ENCODE data around the gene STMN1.
"Not testable (repeated sequence)": the region's sequence is repeated elsewhere in the genome, so short reads cannot be mapped to it uniquely, and the experiment has no call there.

Gene STMN1

DNA sequence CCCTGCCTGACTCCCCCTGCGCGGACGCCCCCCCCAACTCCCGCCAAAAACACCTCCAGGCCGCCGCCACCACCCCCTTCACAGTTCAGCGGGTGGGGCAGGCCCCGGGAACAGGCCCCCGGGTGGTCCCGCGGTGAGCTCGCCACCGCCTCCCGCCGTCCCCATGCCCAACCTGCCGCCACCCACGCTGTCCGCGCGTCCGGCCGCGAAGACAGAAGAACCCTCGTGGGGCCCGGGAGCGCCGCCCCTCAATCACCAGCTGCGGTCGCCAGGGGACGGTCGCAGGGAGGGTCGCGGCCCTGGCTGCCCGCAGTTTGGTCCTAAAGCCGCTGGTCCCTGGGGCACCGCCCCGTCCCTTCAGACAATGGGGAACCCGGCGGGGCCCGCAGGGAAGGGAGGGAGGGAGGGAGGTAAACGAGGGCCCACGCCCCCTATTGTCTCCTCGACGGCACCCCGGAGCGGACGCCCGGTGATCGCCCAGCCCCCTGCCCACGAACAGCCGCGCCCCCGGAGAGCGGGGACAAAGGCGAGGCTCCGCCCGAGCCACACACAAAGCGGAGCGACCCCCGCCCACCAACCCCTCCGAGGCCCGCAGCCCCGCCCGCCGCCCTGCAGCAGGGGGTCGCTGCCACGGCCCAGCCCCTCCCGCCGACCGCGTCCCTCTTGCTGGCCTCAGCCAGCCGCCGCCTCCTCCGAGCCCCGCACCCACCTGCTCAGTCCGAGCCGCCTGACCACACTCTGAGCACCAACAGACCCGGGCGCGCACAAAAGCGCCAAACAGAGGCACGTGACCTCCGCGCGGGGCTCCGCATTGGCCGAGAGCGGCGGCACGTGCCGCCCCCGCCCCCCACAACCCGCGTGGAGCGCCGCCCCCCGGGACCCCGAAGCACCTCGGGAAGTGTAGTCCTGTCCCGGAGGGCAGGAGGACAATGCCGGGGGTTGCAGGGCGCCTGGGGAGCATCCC lies at the start of gene STMN1:
TSS of gene STMN1 (minus strand) at position 740 of the 964 bp plus-strand sequence. CDS start 1,743 bp downstream, outside the sequence.
- DNase-seq = peak; percentile 69 to 88 (median 81)

DNA sequence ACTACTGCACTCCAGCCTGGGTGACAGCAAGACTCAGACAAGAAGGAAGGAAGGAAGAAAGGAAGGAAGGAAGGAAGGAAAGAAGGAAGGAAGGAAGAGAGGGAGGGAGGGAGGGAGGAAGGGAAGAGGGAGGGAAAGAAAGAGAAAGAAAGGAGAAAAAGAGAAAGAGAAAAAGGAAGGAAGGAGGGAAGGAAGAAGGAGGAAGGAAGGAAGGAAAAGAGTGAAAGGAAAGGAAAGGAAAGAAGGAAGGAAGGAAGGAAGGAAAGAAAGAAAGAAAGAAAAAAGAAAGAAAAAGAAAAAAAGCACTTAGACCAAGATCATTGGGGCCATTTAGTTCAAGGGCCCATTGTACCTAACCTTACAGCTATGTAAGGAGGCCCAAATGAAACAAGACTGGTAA lies 49.3 kb upstream of the STMN1 start:
- DNase-seq = no peak

DNA sequence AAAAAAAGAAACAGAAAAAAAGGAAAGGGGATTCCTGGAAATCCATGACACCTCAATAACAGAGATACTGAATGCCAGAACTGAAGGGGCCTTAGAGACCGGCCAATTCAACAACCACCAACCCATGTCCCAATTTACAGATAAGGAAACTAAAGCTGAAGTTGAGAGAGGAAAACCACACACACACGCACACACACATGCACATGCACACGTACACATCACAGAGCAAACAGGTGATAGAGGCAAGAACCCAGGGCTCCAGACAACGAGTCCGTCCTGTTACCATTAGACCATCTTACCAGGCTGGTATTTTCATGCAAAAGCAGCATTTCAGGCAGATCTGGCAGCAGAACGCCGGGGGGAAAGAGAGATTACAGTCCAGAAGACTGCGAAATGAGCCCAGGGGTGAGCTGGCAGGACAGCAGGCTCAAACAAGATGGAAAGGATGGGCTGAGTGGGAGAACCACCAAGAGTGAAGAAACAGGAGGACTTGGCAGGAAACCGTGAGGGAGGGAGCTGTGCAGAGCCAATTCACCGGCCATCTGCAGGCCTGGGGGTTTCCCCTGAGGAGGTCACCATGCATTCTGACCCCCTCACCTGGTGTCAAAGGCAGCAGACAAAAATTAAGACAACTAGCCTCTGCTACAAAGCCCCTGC lies 48.2 kb upstream of the STMN1 start:
- DNase-seq = no peak

DNA sequence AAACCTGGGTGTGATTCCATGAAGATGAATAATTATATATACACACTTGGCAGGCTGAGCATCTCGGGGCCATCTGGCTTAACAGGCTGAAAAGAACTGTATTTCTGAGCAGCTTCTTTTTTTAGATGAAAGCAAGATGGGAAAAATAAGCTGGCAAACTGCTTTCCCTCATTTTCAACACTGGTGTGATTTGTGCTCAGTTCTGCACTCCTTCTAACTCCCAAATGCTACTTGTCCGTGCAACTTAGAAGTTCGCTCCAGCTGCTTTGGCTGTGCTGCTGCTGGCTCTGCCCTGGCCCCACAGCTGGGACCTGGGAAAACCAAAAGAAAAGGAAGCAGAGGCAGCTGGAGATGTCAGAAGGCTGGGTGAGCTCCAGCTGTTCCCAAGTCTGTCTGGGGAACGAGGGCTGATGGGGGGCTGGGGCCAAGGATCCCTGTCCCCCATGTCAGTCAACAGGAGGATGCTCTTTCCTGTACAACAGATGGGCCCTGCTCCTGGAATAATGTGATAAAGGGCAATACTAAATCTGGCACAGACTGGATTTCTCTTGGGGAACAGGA lies 46.7 kb upstream of the STMN1 start:
- DNase-seq = no peak

DNA sequence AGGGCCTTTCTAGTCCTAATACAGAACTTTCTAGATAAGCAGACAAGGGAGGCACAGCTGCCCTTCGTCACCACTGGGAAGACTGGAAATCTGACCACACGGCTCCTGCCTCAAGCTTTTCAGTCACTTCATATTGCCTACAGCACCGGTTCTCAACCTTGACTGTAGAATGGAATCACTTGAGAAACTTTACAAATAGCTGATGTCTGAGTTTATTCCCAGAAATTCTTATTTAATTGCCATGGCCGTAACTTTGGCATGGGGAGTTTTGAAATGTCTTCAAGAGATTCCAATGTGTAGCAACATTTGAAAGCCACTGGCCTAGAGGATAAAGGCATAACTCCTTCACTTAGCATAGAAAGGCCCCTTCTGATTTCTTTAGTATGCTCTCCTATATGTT lies 42.4 kb upstream of the STMN1 start:
- DNase-seq = no peak

DNA sequence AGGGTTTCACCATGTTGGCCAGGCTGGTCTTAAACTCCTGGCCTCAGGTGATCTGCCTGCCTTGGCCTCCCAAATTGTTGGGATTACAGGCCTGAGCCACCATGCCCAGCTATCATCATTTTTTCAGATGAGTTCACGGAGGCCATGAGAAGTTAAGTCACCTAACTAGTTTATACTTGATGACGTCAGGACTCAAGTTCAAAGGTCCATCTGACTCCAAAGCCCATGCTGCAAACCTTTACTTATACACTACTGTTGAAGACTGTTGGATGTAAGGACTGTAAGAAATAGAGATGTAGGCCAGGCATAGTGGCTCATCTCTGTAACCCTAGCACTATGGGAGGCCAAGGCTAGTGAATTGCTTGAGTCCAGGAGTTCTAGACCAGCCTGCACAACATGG lies 40.8 kb upstream of the STMN1 start:
- DNase-seq = no peak

DNA sequence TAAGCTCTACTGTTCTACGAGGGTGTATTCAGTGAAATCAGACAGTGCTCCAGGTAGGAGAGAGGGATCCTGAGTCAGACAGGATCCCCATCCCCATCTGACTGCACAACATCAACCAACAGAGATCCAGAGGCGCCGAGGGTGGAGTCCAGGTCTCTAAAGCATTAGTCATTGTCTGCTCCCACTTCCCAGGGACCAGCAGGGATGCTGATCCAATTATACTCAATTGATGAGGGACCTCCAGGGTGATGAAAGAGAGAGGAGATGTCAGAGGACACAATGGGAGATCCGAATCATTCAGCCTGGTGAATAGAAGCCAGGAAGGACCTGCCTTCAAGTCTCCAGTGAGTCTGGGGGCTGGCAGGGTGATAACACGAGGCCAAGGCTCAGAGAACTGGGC lies 39.5 kb upstream of the STMN1 start:
- no peak for DNase-seq

DNA sequence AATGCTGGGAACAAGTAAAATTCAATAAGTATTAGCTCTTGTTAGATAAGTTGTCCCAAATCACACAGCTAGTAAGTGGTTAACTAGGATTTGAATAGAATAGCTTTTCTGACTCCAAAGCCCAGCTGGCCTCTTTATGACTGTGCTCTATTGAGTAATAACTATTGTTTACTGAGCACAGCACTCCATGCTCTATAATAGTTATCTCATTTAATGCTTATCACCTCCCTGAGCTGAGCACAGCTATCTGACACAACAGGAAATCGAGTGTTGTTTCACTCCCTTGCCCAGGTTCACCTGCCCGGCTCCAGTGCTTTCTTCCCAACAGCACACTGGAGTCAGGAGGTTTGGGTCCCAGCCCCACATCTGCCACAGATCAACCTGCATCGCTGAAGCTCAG lies 38.8 kb upstream of the STMN1 start:
- no peak for DNase-seq

DNA sequence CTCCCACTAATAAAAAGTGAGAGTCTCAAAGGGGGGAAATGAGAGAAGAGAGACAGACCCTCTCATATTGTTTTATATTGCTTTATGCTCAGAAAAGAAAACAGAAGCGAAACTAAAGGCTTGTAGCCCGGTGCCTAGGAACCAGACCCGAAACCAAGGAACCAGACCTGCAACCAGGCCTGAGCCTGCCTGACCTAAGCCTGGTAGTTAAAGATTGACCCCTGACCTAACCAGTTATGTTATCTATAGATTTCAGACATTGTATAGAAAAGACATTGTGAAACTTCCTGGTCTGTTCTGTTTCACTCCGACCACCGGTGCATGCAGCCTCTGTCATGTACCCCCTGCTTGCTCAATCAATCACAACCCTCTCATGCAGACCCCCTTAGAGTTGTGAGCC lies 37.3 kb upstream of the STMN1 start:
- DNase-seq = not testable (repeated sequence)

DNA sequence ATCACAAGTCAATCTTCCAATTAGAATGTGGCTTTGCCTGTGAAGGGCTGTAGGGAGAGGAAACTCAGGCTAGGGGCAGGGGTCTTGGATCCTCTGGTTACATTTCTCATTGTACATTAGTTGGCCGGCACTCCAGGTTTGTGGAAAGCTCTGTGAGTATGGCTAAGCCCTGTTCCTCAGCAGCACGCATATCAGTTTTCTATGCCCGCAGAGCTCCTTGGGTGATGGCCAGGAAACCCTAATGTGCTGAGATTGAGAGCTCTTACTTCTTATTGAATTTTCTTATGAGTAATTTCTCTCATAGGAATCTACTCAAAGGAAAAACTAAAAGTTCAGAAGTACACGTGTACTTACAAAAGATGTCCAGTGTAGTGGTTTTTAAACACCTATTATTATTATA lies 30.7 kb upstream of the STMN1 start:
- DNase-seq = no peak

DNA sequence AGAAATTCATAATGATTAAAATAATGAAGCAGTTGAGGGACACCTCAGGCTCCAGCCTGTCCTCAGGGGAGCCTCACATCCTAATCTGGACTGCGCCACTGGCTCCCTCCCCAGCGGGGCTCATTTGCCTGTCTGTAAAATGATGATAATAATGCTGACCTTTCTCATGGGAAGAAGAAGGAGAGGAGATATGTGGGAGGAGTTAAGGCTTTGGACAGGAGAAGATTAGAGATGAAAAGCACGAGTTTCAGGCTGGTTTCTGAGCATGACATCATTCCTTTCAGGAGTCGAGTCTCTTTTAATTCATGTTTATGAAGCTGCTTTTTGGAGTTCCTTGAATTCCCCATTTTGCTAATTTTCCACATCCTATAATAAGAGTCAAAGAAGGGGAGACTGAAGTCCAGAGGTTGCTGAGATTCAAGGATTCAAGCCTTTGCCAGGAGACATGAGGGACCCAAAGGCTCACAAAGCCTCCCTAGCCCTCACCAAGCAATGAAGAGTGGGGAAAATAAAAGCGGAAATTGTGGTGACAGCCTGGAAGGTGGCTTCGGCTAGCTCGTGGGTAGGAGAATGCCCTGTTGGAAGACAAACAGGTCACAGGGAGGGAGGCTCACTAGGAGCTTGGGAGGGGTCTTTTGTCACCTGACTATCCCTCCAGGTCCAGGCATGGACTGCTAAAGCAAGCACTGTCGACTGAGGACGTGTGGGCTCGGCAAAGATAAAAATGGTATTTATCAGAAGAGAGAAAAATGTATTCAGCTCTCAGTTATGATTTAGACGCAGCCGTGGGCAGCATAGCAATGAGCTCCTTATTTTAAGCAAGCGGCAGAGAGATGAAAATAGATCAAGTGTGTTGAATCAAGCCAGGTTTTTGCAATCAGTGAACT lies 27.5 kb upstream of the STMN1 start:
- no peak for DNase-seq

DNA sequence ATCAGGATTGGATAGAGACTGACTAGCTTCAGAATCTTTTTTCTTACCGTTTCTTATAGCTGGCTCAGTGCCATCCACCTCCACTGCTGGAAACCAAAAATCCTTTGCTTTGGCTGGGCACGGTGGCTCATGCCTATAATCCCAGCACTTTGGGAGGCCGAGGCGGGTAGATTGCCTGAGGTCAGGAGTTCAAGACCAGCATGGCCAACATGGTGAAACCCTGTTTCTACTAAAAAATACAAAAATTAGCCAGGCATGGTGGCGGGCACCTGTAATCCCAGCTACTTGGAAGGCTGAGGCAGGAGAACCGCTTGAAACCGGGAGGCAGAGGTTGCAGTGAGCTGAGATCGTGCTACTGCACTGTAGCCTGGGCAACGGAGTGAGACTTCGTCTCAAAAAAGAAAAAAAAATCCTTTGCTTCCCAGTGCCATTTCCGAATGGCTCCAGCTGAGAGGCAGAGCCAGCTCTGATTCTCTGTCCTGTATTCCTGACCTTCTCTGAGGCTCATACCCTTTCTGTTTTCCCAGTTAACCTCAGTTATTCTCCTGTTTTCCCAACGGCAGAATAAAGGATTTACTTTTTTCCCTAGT lies 26.7 kb upstream of the STMN1 start:
- DNase-seq = not testable (repeated sequence)

DNA sequence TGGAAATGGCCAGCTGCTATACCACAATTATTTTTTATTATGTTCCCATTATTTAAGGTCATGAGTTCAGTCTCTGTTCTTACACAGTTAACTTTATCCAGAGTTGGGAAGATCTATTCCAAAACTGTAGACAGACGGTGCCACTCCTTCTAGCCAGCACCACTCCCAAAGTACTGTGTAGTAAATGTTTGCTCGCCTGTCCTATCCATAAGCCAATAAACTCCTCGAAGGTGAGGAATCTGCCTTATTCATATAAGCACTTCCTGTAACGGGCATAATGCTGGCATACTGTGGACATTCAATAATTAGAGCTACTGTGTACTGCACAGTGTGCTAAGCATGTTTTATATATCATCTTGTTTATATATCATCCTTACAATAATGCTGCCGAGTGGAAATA lies 26.1 kb upstream of the STMN1 start:
- no peak for DNase-seq

DNA sequence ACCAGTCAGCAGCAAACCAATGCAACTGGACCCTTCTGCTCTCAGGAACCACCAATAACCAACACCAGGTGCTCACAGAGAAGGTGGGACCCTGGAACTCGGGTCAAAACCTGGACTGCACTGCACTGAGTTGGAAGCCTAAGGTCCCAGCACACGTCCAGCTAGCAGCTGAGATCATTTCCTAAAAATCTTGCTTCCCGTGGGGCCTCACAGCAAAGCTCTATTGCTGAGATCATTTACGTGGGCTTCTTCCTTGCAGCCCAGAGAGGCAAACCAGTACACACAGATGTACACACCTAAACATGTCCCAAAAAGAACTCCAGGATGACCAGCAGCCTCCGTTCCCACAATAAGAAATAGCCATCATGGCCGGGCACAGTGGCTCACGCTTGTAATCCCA lies 22.8 kb upstream of the STMN1 start:
- DNase-seq = no peak

DNA sequence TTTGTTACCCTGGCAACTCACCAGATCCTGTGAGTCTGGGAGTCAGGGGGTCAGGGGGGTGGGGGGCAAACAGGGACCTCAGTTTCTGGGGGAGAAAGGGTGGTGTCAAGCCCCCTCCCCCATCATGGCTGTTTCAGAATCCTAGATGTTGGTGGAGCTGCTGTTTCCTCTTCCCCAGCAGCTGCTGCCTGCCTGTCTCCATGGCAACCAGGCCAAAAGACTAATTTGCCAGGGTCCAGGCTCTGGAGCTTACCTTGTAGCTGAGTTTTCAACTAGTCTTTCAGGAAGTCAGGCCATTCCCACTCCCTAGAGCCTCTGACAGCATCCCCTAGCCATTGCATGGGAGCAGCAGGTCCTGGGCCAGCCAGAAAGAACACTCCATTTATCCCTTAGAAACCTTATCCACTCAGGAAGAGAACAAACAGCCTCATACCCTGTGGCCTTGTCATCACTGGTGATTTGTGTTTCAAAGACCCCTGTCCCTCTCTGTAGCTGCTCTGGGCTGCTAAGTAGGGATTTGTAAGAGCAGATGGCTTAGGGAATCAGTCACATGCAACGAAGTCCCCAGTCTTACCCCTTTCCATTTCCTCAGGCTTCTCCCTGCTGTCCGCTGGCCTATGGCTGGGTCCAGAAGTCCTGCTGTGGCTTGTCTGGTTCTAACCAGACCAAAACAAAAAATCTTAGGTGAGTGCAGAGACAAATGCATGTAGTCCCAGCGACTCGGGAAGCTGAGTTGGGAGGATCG lies 21.5 kb upstream of the STMN1 start:
- DNase-seq = no peak

DNA sequence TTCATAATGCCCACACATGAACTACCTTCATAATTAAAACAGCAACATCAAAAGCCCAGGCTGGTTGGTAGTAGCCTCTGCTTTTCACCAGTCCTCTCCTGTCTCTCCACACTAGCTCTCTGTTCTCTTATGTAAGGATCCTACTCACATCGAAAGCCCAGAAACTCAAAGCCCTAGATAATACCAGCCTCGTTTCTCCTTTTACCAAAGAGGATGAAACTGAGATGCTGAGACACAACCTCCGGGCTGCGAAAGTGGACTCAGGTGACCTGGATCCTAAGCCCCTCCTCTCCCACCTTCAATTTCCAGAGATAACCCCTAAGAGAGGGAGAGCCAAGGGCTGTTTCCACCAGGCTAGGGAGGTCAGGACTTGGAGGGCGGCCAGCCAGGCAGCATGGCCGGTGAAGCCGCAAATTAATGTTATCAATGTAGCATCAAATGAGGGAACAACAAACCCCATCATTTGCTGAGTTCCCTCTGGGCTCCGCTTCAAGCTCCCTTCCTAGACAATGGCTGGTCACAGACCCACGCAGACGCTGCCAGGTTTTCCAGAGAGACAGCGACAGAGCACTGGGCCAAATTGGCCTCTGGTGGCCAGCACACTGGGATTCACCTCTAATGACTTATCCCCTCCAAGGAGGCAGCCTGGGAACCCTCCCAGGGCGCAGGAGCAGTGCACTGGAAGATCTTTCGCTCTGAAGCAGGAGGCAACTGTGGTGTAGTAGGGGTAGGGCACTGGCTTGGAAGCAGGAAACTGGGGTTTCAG lies 20.7 kb upstream of the STMN1 start:
- no peak for DNase-seq

DNA sequence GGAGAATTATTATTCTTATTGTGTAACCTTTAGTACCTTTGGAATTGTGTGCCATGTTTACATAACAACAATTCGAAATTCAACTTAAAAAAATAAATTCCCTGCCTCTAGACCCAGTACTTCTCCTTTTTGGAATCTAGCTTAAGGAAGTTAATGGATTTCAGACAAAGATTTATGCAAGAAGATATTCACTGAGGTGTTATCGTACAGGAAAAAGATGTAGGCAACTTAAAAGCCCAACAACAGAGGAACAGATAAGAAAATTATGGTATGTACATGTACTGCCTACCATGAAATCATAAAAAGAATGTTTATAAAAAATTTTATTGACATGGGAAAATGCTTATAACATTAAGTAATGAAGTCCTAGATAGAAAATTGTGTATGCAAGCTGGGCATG lies 18.2 kb upstream of the STMN1 start:
- no peak for DNase-seq

DNA sequence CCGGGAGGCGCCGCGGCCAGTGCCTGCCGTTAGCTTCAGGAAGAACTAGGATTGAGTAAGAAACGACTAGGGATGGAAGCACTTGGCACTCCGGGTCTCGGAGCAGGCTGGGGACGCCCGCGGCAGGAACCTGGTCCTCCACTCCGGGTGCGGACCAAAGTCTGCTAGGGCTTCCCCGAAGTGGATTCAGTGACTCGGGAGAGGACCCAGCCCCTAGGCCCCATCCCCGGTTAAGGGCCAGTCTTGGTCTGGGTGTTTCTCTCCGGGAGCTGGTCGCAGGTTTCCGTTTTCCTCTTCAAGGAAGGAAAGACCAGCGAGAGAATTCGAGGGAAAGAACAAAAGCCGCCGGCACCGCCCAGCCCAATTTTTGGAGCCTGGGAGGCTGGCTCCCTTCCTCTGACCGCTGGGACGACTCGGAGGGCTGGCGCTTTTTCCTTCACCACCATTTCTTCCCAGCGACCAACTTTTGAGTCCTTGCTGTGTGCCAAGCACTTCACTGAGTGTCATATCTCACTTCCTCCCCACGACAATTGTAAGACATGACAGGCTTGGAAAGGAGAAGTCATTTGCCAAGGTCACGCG lies 16.8 kb upstream of the STMN1 start:
- DNase-seq = peak in 1 of 6 experiments; percentile 61

DNA sequence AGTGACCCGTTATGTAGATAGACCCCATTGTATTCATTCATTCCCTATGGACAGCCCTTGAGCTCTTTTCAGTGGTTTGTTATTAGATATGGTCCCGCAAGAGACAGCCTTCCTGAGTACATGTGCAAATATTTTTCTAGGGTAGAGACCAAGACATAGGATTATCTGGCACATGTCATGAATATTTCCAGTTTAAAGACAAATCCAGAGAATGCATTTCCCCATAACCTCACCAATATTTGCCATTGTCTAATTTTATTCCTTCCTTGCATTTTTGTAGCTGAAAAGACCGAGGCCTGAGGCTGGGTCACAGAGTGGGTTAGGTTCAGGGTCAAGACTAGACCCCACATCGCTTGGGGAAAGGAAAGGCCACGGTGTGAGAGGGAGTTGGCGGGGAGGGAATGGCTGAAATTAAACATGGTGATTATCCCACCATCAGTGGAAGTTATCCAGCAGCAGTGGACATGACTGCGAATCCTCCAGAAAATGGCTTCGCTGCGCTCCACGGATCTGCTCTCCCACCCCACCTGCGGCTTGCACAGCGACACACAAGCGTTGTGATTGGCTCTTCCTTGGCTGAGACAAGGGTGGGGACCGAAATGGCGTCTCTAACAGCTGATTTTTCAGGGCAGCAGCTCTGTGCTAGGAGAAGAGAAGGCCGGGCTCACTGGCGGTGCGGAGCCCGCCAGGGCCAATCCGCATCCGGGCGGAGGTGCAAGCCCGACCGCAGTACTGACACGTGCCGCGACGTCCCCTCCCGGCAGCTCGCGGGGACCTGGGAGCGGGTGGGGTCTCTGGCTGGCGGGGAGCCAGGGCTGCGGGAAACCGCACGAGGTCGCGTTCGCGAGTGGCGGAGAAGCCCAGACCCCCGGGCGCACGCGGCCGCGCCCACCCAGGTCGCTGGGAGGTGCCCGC lies 16.1 kb upstream of the STMN1 start:
- peak; percentile 35 to 60 (median 48) for DNase-seq
